Measurements from ENCODE around the gene D2HGDH. TPM values are rescaled to one million over a fixed set of nuclear protein-coding genes. Genes with fewer than 3 reads are reported as not detected.
"Not testable (repeated sequence)": the region's sequence is repeated elsewhere in the genome, so short reads cannot be mapped to it uniquely, and the experiment has no call there.

The D2HGDH gene
- total RNA-seq, 1 donor from 2014 or later = 13.9 TPM

DNA sequence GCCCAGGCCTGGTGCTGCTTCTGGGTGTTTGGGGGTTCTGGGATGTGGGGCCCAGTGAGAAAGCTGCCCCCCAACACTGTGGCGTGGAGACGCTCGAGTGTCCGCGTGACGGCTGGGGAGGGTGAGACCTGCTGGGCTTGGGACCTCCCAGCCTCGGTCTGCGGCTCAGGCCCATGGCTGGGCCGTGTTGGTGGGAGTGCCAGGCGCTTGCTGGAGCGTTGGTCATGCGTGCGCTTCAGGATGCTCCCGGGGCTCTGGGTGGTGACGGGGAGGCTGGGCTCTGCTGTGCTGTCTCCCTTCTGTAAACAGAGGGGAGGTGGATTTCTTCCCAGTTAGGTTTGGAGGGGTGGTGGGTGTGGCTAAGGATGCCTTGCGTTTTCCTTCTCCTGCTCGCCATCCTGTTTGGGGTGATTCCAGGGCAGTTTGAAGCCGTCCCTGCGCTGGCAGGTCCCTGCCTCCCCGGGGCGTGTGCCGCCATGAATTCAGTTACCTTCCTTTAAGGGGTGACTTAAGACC, 42.8 kb downstream of the D2HGDH start:
- no peak for TF ChIP-seq CTCF (conservative IDR thresholded peaks at IDR 0.05; ENCODE audit: low read depth, low read length)
- H3K4me3 ChIP-seq (ENCODE audit: low read depth, low read length) = no peak overlapping the region
- no peak for DNase-seq (ENCODE audit: low read depth)

- no peak for DNase-seq (ENCODE audit: low read depth)
- no peak for TF ChIP-seq CTCF (conservative IDR thresholded peaks at IDR 0.05; ENCODE audit: low read depth, low read length)
- H3K4me3 ChIP-seq (ENCODE audit: low read depth, low read length) = no peak overlapping the region
Observed at GRCh38 chr2:241777686-241778627, 43.5 kb downstream of the D2HGDH start.

DNA sequence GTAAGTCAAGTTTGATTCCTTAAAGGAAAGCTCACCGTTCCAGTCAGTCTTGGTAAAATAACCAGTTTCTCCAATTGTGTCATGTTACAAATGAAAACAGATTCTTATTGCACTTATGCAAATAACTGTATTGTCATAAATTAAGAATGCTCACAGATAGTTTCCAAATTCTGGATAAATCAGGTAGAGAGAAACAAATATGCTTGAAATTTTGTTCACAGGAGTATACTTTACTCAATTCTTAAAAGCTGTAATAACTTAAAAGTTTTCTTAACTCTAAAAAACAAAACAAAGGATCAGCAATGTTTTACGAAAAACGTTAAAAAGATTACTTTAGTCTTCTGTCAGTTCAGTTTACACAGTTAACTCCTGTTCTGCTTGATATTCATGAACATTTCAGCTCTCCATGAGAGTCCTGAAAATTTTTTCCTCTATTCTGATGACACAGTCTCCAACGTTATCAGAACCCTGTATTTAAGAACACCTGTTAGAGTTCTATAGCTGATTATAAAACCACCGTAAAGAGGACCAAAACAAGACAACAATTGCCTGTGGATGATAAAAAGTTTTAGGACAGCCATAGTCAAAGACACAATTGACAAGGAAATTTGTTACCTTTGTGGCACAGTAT, 46.6 kb downstream of the D2HGDH start:
- no peak overlapping the region for H3K4me3 ChIP-seq (ENCODE audit: low read depth, low read length)
- no peak for TF ChIP-seq CTCF (conservative IDR thresholded peaks at IDR 0.05; ENCODE audit: low read depth, low read length)
- no peak for DNase-seq (ENCODE audit: low read depth)

DNA sequence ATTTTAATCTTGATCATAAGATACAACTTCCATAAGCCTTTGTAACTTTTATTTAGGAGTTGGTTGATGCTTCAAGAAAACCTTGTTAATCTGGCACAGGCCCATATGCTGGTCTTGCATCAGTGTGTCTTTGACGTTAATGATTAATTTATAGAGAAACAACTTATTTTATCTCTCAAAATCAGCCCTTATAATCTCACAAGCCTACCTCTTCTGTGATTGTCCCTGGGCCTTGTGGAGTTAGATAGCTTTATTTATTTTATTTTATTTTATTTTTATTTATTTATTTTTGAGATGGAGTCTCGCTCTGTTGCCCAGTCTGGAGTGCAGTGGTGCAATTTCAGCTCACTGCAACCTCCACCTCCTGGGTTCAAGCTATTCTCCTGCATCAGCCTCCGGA, 47.6 kb downstream of the D2HGDH start:
- DNase-seq (ENCODE audit: low read depth) = not testable (repeated sequence)

DNA sequence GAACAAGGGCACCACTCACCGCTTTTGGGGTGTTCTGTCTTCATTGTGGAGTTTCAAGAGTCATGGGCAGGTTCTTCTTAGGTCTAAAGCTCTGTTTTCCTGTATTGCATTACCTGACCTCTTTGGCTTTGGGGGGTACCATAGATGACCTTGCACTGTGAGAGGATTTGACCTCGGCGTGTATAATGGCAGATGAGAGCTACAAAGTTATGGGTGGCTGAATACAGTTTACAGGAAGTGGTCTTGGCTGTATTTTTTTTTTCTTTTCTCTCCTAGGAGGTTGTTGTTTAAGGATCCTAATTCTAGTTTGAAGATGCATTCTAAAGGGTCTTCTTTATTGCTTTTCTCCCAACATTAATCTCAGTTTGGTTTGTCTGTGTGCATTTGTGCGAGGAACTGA, 53.7 kb downstream of the D2HGDH start:
- no peak for DNase-seq (ENCODE audit: low read depth)
- TF ChIP-seq CTCF (conservative IDR thresholded peaks at IDR 0.05; ENCODE audit: low read depth, low read length) = no peak
- no peak overlapping the region for H3K4me3 ChIP-seq (ENCODE audit: low read depth, low read length)

More for the DNA sequence above, 47.6 kb downstream of the D2HGDH start:
- not testable (repeated sequence) for H3K4me3 ChIP-seq (ENCODE audit: low read depth, low read length)

DNA sequence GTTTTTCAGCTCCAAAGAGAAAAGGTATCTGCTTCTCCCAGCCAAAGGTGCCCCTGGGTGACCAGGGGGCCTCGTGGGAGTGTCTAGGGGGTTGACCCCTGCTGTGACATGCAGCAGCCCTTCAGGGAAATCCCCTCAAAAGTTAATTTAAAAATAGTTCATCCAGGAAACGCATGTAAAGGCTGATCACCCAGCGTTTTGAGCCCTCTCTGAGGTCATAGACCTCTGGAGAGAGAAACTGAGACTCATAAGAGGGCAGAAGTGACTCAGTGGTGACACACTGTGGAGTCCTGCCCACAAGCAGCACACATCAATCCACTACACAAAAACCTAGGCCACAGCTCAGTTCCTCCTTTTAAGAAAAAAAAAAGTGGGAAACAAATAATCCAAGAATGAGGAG, 54.1 kb downstream of the D2HGDH start:
- H3K4me3 ChIP-seq (ENCODE audit: low read depth, low read length) = no peak overlapping the region
- no peak for DNase-seq (ENCODE audit: low read depth)
- no peak for TF ChIP-seq CTCF (conservative IDR thresholded peaks at IDR 0.05; ENCODE audit: low read depth, low read length)

- not testable (repeated sequence) for DNase-seq (ENCODE audit: low read depth); H3K4me3 ChIP-seq (ENCODE audit: low read depth, low read length)
Observed at GRCh38 chr2:241791385-241791784, 57.0 kb downstream of the D2HGDH start.
